LNCaP clone FGC (cell line): ENCODE measurements around the gene HDHD3.

Experiments used
- DNase-seq: peaks from one replicate; pipeline ENCODE4 v3.0.0-alpha.2; 2011; ENCODE audit warnings: low read depth
- H3K4me3 ChIP-seq: 2 replicates; pipeline ENCODE4 v1.5.1; 2011; ENCODE audit warnings: mild to moderate bottlenecking, low read depth, low read length, control low read depth
- CTCF ChIP-seq: IDR thresholded peaks from 2 replicates; pipeline ENCODE4 v1.5.1; 2012; ENCODE audit warnings: mild to moderate bottlenecking; ENCODE audit not compliant: control insufficient read depth, insufficient read depth; ENCODE audit errors: extremely low read depth

HDHD3 gene

GRCh38 chr9:113341712-113342410, 34.9 kb downstream of the HDHD3 start:
- H3K4me3 ChIP-seq: no peak overlapping the region
- TF ChIP-seq CTCF: no peak
- DNase-seq: no peak

DNA sequence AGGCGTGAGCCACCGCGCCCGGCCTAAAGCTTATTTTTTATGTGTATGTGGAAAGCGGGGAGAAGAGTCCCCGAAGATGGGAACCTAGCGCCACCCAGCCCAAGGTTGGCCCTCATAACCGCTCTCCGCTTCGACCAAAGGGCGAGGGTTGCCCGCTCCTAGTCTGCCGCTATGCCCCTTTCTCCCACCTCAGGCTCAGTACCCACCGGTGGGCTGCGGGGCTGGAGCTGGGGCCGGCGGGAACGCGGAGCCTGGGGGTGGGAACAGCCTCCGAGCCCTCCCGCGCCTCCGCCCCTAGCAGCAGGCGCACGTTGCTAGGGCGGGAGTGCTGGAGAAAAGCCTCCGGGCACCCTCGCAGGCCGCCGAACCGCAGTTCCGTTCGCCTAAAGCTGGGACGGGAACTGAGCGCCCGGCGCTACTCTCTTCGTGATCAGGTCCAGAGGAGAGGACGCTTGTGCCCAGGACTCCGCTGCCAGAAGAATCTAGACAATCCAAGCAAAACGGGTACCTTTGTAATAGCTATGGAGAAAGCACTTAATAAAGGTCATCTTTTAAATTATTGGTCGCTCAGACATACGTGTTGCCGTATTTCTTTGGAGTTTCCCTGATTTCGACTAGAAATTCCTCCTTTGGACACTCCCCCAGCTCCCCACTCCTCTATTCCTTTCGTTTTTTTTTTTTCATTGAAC, 36.6 kb downstream of the HDHD3 start, which contains the start of gene WDR31:
Gene WDR31, minus strand, starts transcription at position 265 of the 689 bp plus-strand sequence. CDS start 8,253 bp downstream, outside the sequence.
- TF ChIP-seq CTCF: no peak
- peak; percentile 64 for DNase-seq
- H3K4me3 ChIP-seq: peak within 1 kb of the TSS; percentile 85

- no peak overlapping the region for H3K4me3 ChIP-seq
- TF ChIP-seq CTCF: no peak
- no peak for DNase-seq
Measured at GRCh38 chr9:113337714-113338113, 39.1 kb downstream of the HDHD3 start.

DNA sequence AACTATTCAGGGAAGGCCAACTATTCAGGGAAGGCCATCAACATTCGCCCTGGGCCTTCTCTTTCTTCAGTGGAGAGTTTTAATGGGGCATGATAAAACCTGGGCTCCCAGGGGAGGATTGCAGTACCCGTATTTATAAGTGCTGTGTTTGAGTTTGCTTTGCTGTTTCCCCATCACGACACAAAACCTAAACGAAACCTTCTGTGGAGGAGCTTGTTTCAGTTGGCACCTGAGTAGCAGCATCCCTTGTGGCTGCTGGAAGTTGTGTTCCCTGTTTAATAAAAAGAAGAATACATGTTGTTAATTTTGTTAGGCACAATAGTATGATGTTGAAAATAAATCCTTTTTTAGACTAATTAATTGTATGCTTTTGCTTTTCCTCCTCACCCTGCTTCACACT, 45.0 kb downstream of the HDHD3 start:
- no peak for TF ChIP-seq CTCF
- H3K4me3 ChIP-seq: no peak overlapping the region
- no peak for DNase-seq

DNA sequence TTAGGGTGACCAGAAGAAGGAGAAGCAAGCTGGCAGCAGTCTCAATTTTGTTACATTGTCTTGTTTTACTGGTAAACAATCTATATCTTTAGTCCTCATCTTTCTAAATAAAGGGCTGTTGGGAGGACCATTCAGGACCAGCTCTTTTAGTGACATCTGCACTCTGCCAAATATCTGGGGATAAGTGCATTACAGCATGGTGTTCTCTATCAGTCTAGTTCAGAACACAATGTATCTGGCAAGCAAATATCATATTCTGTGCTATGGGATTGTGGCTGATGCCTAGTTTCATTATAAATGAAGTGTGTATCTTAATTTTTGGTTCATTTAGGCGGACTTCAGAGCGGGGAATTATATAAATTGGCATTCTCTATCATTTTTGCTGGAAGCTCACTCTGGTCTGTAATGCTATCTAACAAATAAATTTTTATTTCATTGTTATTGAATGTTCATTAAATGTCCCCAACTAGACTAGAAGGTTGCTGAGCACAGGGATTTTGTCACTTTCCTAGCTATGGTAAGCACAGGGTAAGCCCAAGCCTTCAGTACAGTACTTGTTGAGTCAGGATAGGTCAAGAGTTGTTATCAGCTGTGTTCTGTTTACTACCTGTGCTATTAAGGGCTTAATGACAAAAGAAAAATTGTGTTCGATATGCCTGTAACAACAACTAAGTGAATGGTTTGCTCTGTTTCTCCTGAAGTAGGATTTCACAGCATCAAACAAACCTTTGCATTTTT, 48.6 kb downstream of the HDHD3 start:
- TF ChIP-seq CTCF: no peak
- no peak for DNase-seq
- no peak overlapping the region for H3K4me3 ChIP-seq

DNA sequence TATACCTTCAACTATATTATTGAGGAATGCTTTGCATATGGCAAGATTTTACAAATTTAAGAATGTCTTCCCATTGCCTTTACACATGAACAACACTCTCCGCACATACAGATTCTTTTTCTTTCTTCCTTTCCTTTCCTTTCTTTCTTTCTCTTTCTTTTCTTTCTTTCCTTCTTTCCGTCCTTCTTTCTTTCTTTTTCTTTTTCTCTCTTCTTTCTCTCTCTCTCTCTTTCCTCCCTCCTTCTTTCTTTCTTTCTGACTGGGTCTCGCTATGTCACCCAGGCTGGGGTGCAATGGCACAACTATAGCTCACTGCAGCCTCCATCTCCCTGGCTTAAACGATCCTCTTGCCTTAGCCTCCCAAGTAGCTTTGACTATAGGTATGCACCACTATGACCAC, 50.6 kb downstream of the HDHD3 start:
- no peak for DNase-seq
- TF ChIP-seq CTCF: no peak
- no peak overlapping the region for H3K4me3 ChIP-seq
